Mesothelial cell of epicardium (in vitro differentiated cells): ENCODE measurements around the gene CYRIA. TPM values are rescaled to one million over a fixed set of nuclear protein-coding genes. Genes with fewer than 3 reads are reported as not detected.

Experiments used
- DNase-seq, 2 experiments: peaks; one replicate each; pipeline ENCODE4 v3.0.0; 2021; ENCODE audit warnings: low spot score in 2 of 2; ENCODE audit not compliant: unreplicated experiment in 2 of 2
- H3K27ac Mint-ChIP-seq: 2 replicates; pipeline ENCODE4 v1.8.0; 2021; ENCODE audit warnings: mixed read lengths
- H3K27me3 Mint-ChIP-seq: 2 replicates; pipeline ENCODE4 v1.8.0; 2021; ENCODE audit warnings: low read depth, mixed read lengths
- H3K36me3 Mint-ChIP-seq: 2 replicates; pipeline ENCODE4 v1.8.0; 2021; ENCODE audit warnings: mixed read lengths
- H3K4me1 Mint-ChIP-seq: 2 replicates; pipeline ENCODE4 v1.8.0; 2021; ENCODE audit warnings: mixed read lengths
- H3K4me3 Mint-ChIP-seq: 2 replicates; pipeline ENCODE4 v1.8.0; 2021; ENCODE audit warnings: mild to moderate bottlenecking, moderate library complexity, mixed read lengths
- H3K9me3 Mint-ChIP-seq: 2 replicates; pipeline ENCODE4 v1.8.0; 2021; ENCODE audit warnings: mixed read lengths
- CTCF ChIP-seq: fragments of 200-600 bp; sonication (generic); IDR thresholded peaks from one replicate; pipeline ENCODE4 v1.5.0; 2021; ENCODE audit warnings: antibody characterized with exemption; ENCODE audit not compliant: unreplicated experiment
- total RNA-seq: library from RNA; stranded (reverse); gene quantifications from 3 replicates; pipeline ENCODE4 v1.2.1, GENCODE V29; 2021

The CYRIA gene
- total RNA-seq, 1 donor from 2014 or later = 4.0 TPM

GRCh38 chr2:16643099-16643498, 22.5 kb downstream of the CYRIA start:
- DNase-seq = no peak
- H3K27me3 Mint-ChIP-seq = no peaks in the 10 kb centered on the region
- peaks cover 19% of the 10 kb centered on the region for H3K4me1 Mint-ChIP-seq
- no peaks in the 10 kb centered on the region for H3K36me3 Mint-ChIP-seq
- no peak overlapping the region for H3K4me3 Mint-ChIP-seq
- H3K9me3 Mint-ChIP-seq = no peaks in the 10 kb centered on the region
- no peak for TF ChIP-seq CTCF
- H3K27ac Mint-ChIP-seq = no peak overlapping the region

- peaks cover 13% of the 10 kb centered on the region for H3K4me1 Mint-ChIP-seq
- no peaks in the 10 kb centered on the region for H3K9me3 Mint-ChIP-seq
- no peak overlapping the region for H3K4me3 Mint-ChIP-seq
- no peak overlapping the region for H3K27ac Mint-ChIP-seq
- no peaks in the 10 kb centered on the region for H3K36me3 Mint-ChIP-seq
- no peak for TF ChIP-seq CTCF
- no peak for DNase-seq
- no peaks in the 10 kb centered on the region for H3K27me3 Mint-ChIP-seq
Measured at GRCh38 chr2:16642088-16642487, 23.5 kb downstream of the CYRIA start.

- H3K4me3 Mint-ChIP-seq = no peak overlapping the region
- no peaks in the 10 kb centered on the region for H3K27me3 Mint-ChIP-seq
- no peak for TF ChIP-seq CTCF
- DNase-seq = no peak
- H3K9me3 Mint-ChIP-seq = no peaks in the 10 kb centered on the region
- no peaks in the 10 kb centered on the region for H3K36me3 Mint-ChIP-seq
- H3K4me1 Mint-ChIP-seq = peaks cover 13% of the 10 kb centered on the region
- H3K27ac Mint-ChIP-seq = no peak overlapping the region
Measured at GRCh38 chr2:16641509-16641908, 24.1 kb downstream of the CYRIA start.

- Mint-ChIP-seq H3K9me3 (no peaks in the 10 kb centered on the region), H3K27me3 (no peaks in the 10 kb centered on the region), H3K4me1 (peaks cover 12% of the 10 kb centered on the region), H3K27ac (no peak overlapping the region), H3K36me3 (no peaks in the 10 kb centered on the region), H3K4me3 (no peak overlapping the region)
- no peak for DNase-seq
- TF ChIP-seq CTCF = no peak
Measured at GRCh38 chr2:16640867-16641266, 24.8 kb downstream of the CYRIA start.

GRCh38 chr2:16640001-16640700, 25.5 kb downstream of the CYRIA start:
- Mint-ChIP-seq H3K9me3 (no peaks in the 10 kb centered on the region), H3K4me3 (no peak overlapping the region), H3K27ac (no peak overlapping the region), H3K4me1 (peaks cover 10% of the 10 kb centered on the region), H3K36me3 (no peaks in the 10 kb centered on the region), H3K27me3 (no peaks in the 10 kb centered on the region)
- DNase-seq = no peak
- no peak for TF ChIP-seq CTCF

GRCh38 chr2:16639431-16639830, 26.2 kb downstream of the CYRIA start:
- Mint-ChIP-seq H3K4me1 (peaks cover 10% of the 10 kb centered on the region), H3K27me3 (no peaks in the 10 kb centered on the region), H3K36me3 (no peaks in the 10 kb centered on the region), H3K4me3 (no peak overlapping the region), H3K9me3 (no peaks in the 10 kb centered on the region), H3K27ac (no peak overlapping the region)
- TF ChIP-seq CTCF = no peak
- no peak for DNase-seq
